H1 (cell line): ENCODE results near the gene FLVCR2. TPM values are rescaled to one million over a fixed set of nuclear protein-coding genes. Genes with fewer than 3 reads are reported as not detected.

ENCODE experiments used
- CHD1 ChIP-seq: IDR thresholded peaks from 2 replicates; pipeline ENCODE4 v1.6.1; 2012; ENCODE audit warnings: low read depth, low read length, improper control_type of control experiment
- CHD7 ChIP-seq: fragments of 300-600 bp; sonication (generic); IDR thresholded peaks from 2 replicates; pipeline ENCODE4 v1.7.1; 2012; ENCODE audit warnings: low read length, moderate library complexity, mild to moderate bottlenecking, inconsistent platforms; ENCODE audit not compliant: insufficient replicate concordance
- CREB1 ChIP-seq: IDR thresholded peaks from 2 replicates; pipeline ENCODE4 v1.6.1; 2012; ENCODE audit warnings: inconsistent platforms
- GABPA ChIP-seq: IDR thresholded peaks from 2 replicates; pipeline ENCODE4 v1.6.1; 2011; ENCODE audit warnings: mild to moderate bottlenecking, low read length, moderate library complexity, borderline replicate concordance; ENCODE audit not compliant: insufficient read depth
- MAX ChIP-seq: IDR thresholded peaks from 2 replicates; pipeline ENCODE4 v1.6.1; 2012; ENCODE audit warnings: inconsistent platforms
- SAP30 ChIP-seq: fragments of 300-600 bp; sonication (generic); IDR thresholded peaks from 2 replicates; pipeline ENCODE4 v1.7.1; 2012; ENCODE audit warnings: low read length, moderate library complexity, mild to moderate bottlenecking, inconsistent platforms; ENCODE audit not compliant: insufficient read depth, insufficient replicate concordance
- SIN3A ChIP-seq, 2 experiments: IDR thresholded peaks in 1 of 2; conservative IDR thresholded peaks in 1 of 2; 2 replicates each; pipeline ENCODE4 v1.6.1; 2011 to 2012; ENCODE audit warnings: low read length in 2 of 2, improper control_type of control experiment in 1 of 2, low read depth in 1 of 2, mild to moderate bottlenecking in 1 of 2
- TAF1 ChIP-seq: IDR thresholded peaks from 2 replicates; pipeline ENCODE4 v1.6.1; 2011; ENCODE audit warnings: mild to moderate bottlenecking, low read depth, low read length
- polyA plus RNA-seq, 7 experiments: library from polyadenylated mRNA; depleted of rRNA in 3 of 7; stranded (reverse) in 5 of 7; unstranded in 2 of 7; fragments of >200 nt in 5 of 7; fragments of 200-250 nt in 2 of 7; gene quantifications; 1 replicate in 5 of 7; 2 replicates in 1 of 7; 4 replicates in 1 of 7; pipeline versions ENCODE4 v1.2.1 to v1.2.3, GENCODE V29; 2011 to 2013; ENCODE audit warnings: missing spikeins in 2 of 7, mixed read lengths in 2 of 7
- total RNA-seq: library from RNA; stranded (reverse); fragmentation: NEBNext Ultra II Directional; extraction: Animal tissue kit (Norgen Biotek cat#: 25700); gene quantifications from 2 replicates; pipeline ENCODE4 v1.2.1, GENCODE V29; 2021
- TF ChIP-seq, protein P1 (sequence below): IDR thresholded peaks from 2 replicates; pipeline ENCODE4 v1.6.1; 2012; ENCODE audit warnings: low read length, inconsistent platforms

FLVCR2 gene
- total and polyA plus RNA-seq, 2 of the 8 experiments (the other 6 are each of a cell fraction or from before 2014, with no cell fraction given), result 7.1 to 8.2 TPM

- TF ChIP-seq CHD7 (no peak), CHD1 (no peak), MAX (no peak), GABPA (no peak), SIN3A (conservative IDR thresholded peaks at IDR 0.05 in 1 of 2, IDR thresholded peaks at IDR 0.05 in 1 of 2; ENCODE audit: low read depth in 1 of 2, low read length in 2 of 2) (no peak), SAP30 (no peak), TAF1 (no peak), CREB1 (no peak)
- TF ChIP-seq, protein P1, sequence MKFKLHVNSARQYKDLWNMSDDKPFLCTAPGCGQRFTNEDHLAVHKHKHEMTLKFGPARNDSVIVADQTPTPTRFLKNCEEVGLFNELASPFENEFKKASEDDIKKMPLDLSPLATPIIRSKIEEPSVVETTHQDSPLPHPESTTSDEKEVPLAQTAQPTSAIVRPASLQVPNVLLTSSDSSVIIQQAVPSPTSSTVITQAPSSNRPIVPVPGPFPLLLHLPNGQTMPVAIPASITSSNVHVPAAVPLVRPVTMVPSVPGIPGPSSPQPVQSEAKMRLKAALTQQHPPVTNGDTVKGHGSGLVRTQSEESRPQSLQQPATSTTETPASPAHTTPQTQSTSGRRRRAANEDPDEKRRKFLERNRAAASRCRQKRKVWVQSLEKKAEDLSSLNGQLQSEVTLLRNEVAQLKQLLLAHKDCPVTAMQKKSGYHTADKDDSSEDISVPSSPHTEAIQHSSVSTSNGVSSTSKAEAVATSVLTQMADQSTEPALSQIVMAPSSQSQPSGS, result no peak
Observed at GRCh38 chr14:75577090-75577489, 1.3 kb upstream of the FLVCR2 start (continued).
